Kidney epithelial cell (primary cell): ENCODE measurements around the gene GLS2. TPM values are rescaled to one million over a fixed set of nuclear protein-coding genes. Genes with fewer than 3 reads are reported as not detected.
"Not testable (repeated sequence)": the region's sequence is repeated elsewhere in the genome, so short reads cannot be mapped to it uniquely, and the experiment has no call there.

Experiments
- DNase-seq: peaks from one replicate; pipeline ENCODE4 v3.0.0-alpha.2; 2010; ENCODE audit warnings: low read depth
- H3K27me3 ChIP-seq: 2 replicates; pipeline ENCODE4 v1.6.0; 2011; ENCODE audit warnings: low read length; ENCODE audit not compliant: control insufficient read depth, insufficient read depth
- H3K36me3 ChIP-seq: 2 replicates; pipeline ENCODE4 v1.5.1; 2011; ENCODE audit warnings: low read length; ENCODE audit not compliant: control insufficient read depth, insufficient read depth
- H3K4me3 ChIP-seq: 2 replicates; pipeline ENCODE4 v1.5.1; 2011; ENCODE audit warnings: low read depth, mild to moderate bottlenecking, control low read depth, low read length
- total RNA-seq: library from RNA; depleted of rRNA; stranded (reverse); fragments of >200 nt; gene quantifications from 2 replicates; pipeline ENCODE4 v1.2.3, GENCODE V29; 2015
- TF ChIP-seq, protein P1 (sequence below): IDR thresholded peaks from 2 replicates; pipeline ENCODE4 v1.5.1; 2011; ENCODE audit warnings: mild to moderate bottlenecking, moderate library complexity, low read length, control low read depth, inconsistent platforms; ENCODE audit not compliant: insufficient read depth, poor library complexity, severe bottlenecking

Gene GLS2
- total RNA-seq, 1 donor from 2014 or later = 2.3 TPM

DNA sequence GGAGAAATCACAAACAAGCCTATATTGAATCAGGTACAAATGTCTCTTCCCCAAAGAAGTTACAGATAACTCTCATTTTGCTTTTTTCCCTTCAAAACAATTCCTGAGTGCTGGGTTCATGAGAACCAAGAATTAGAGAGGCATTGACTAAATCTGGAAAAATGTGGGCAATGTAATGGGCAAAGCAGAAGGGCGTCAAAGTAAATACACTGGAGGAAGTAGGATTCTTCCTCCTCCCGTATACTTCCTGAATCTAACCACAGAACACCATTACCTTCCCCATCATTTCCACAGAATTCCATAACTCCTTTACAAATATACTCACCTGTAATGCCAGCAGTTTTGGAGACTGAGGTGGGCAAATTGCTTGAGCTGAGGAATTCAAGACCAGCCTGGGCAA is 30.6 kb upstream of the GLS2 start:
- no peaks in the 10 kb centered on the region for H3K27me3 ChIP-seq
- TF ChIP-seq, protein P1, sequence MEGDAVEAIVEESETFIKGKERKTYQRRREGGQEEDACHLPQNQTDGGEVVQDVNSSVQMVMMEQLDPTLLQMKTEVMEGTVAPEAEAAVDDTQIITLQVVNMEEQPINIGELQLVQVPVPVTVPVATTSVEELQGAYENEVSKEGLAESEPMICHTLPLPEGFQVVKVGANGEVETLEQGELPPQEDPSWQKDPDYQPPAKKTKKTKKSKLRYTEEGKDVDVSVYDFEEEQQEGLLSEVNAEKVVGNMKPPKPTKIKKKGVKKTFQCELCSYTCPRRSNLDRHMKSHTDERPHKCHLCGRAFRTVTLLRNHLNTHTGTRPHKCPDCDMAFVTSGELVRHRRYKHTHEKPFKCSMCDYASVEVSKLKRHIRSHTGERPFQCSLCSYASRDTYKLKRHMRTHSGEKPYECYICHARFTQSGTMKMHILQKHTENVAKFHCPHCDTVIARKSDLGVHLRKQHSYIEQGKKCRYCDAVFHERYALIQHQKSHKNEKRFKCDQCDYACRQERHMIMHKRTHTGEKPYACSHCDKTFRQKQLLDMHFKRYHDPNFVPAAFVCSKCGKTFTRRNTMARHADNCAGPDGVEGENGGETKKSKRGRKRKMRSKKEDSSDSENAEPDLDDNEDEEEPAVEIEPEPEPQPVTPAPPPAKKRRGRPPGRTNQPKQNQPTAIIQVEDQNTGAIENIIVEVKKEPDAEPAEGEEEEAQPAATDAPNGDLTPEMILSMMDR = no peak
- H3K36me3 ChIP-seq = no peaks in the 10 kb centered on the region
- no peak overlapping the region for H3K4me3 ChIP-seq
- DNase-seq = peak; percentile 39

DNA sequence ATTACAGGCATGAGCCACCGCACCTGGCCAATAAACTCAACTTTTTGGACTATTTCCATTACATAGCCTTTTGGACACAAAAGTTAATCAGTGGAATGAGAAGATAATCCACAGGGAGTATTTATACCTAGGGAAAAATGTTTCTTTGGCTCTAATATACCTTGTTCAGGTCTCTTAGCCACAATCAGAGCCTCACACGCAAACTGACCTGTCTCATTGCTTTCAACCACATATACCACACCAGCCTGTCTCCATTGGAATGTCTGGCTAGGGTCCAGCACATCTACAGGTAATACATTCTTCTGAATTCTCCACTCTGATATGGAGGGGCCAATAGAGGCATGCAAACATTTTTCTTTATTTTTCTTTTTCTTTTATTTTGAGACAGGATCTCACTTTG is 29.9 kb upstream of the GLS2 start:
- no peak overlapping the region for H3K4me3 ChIP-seq
- TF ChIP-seq, protein P1 = no peak
- H3K27me3 ChIP-seq = no peaks in the 10 kb centered on the region
- H3K36me3 ChIP-seq = no peaks in the 10 kb centered on the region
- DNase-seq = no peak

- H3K27me3 ChIP-seq, H3K36me3 ChIP-seq, DNase-seq, H3K4me3 ChIP-seq: not testable (repeated sequence)
These were observed 26.0 kb upstream of the GLS2 start for GRCh38 chr12:56514014-56514318.

GRCh38 chr12:56510786-56511185 is 22.8 kb upstream of the GLS2 start:
- H3K27me3 ChIP-seq = no peaks in the 10 kb centered on the region
- TF ChIP-seq, protein P1 = no peak
- no peak for DNase-seq
- no peaks in the 10 kb centered on the region for H3K36me3 ChIP-seq
- H3K4me3 ChIP-seq = no peak overlapping the region

- not testable (repeated sequence) for DNase-seq, H3K27me3 ChIP-seq, H3K4me3 ChIP-seq, H3K36me3 ChIP-seq
These were observed 11.9 kb upstream of the GLS2 start for GRCh38 chr12:56499879-56500278.

- not testable (repeated sequence) for DNase-seq, H3K36me3 ChIP-seq, H3K4me3 ChIP-seq
These were observed 11.5 kb upstream of the GLS2 start for GRCh38 chr12:56499452-56499851.

GRCh38 chr12:56498126-56498902 is 10.4 kb upstream of the GLS2 start:
- H3K27me3 ChIP-seq, H3K4me3 ChIP-seq, DNase-seq, H3K36me3 ChIP-seq: not testable (repeated sequence)

More at GRCh38 chr12:56499452-56499851, 11.5 kb upstream of the GLS2 start:
- H3K27me3 ChIP-seq = not testable (repeated sequence)

GRCh38 chr12:56496704-56497103 is 8.7 kb upstream of the GLS2 start:
- not testable (repeated sequence) for H3K4me3 ChIP-seq, DNase-seq, H3K36me3 ChIP-seq, H3K27me3 ChIP-seq
- TF ChIP-seq, protein P1 = peak; percentile 46

DNA sequence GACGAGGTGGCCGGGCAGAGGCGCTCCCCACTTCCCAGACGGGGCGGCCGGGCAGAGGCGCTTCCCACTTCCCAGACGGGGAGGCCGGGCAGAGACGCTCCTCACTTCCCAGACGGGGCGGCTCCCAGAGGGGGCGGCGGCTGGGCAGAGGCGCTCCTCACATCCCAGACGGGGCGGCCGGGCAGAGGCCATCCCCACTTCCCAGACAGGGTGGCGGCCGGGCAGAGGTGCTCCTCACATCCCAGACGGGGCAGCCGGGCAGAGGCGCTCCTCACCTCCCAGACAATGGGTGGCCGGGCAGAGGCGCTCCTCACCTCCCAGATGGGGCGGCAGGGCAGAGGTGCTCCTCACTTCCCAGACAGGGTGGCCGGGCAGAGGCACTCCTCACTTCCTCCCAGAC is 6.5 kb upstream of the GLS2 start:
- not testable (repeated sequence) for H3K27me3 ChIP-seq, DNase-seq, H3K36me3 ChIP-seq, H3K4me3 ChIP-seq

GRCh38 chr12:56494106-56494415 is 6.1 kb upstream of the GLS2 start:
- not testable (repeated sequence) for H3K36me3 ChIP-seq, H3K4me3 ChIP-seq, H3K27me3 ChIP-seq, DNase-seq

GRCh38 chr12:56493409-56494105 is 5.6 kb upstream of the GLS2 start:
- not testable (repeated sequence) for H3K4me3 ChIP-seq, H3K36me3 ChIP-seq, H3K27me3 ChIP-seq, DNase-seq
